Measurements from ENCODE around the gene BFSP1.

DNA sequence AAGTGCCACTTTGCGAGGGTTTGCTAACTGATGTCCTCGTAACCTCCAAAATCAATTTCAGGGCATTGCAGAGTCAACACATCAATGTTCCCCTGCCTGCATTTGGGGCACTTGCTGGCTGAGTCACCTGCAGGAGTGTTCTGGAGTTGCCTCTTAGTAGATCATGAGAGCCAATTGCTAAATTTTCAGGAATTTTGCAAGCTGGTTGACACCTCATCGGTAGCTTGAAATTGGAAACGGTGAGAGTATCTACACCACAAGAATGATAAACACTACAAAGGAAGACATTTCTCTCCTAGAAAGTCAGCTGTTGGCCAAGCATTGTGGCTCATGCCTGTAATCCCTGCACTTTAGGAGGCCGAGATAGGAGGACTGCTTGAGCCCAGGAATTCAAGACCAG is 10.8 kb upstream of the BFSP1 start:
- TF ChIP-seq, protein P1, sequence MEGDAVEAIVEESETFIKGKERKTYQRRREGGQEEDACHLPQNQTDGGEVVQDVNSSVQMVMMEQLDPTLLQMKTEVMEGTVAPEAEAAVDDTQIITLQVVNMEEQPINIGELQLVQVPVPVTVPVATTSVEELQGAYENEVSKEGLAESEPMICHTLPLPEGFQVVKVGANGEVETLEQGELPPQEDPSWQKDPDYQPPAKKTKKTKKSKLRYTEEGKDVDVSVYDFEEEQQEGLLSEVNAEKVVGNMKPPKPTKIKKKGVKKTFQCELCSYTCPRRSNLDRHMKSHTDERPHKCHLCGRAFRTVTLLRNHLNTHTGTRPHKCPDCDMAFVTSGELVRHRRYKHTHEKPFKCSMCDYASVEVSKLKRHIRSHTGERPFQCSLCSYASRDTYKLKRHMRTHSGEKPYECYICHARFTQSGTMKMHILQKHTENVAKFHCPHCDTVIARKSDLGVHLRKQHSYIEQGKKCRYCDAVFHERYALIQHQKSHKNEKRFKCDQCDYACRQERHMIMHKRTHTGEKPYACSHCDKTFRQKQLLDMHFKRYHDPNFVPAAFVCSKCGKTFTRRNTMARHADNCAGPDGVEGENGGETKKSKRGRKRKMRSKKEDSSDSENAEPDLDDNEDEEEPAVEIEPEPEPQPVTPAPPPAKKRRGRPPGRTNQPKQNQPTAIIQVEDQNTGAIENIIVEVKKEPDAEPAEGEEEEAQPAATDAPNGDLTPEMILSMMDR (IDR thresholded peaks at IDR 0.05; ENCODE audit: insufficient read depth, low read depth, low read length) = no peak
- no peak for TF ChIP-seq EZH2 (IDR thresholded peaks at IDR 0.05; ENCODE audit: insufficient read depth, low read length)

Measured in astrocyte (in vitro differentiated cells and primary cell).